Stimulated activated CD4-positive, alpha-beta T cell treated with anti-CD3 and anti-CD28 coated beads, Interleukin-2, amount 100 ng/mL, for 4 hours (primary cell): ENCODE measurements around the gene PIEZO1.

Experiments used
- DNase-seq: peaks from one replicate; pipeline ENCODE4 v3.0.0-alpha.2; 2020; ENCODE audit warnings: low read depth

Gene PIEZO1

DNA sequence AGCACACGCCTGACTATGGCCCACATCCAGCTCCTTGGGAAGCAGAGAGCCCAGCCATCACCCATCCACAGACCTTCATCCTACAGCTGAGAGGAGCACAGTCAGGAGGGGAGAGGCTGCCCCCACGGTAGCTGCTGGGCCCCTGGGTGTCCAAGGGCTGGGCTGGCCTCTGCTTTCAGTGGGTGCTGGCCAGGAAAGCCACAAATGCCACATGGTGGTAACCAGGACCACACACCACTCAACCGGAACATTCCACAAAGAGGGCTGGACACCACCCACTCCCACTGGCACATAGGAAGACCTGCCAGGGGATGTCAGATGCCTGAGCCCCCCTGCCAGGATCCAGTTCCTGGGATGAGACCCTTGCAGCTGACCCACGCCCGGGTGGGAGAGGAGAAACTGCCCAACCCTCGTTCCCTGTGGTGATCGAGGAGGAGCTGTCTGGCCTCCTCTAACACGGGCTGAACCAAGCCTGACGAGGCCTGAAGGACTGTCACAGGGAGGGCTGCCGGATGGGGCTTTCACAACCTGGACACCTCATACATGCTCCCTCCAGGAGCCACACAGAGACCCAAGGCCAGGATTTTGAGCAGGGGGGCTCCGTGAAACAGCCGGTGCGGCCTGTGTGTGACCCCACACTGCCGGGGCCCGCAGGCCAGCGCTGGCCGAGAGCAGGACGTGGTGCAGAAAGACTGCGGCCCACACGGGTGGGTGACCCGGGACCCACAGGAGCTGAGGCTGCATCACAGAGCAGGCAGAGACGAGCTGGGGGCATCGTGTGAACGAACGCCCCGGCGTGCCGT lies 30.7 kb downstream of the PIEZO1 start:
- no peak for DNase-seq

DNA sequence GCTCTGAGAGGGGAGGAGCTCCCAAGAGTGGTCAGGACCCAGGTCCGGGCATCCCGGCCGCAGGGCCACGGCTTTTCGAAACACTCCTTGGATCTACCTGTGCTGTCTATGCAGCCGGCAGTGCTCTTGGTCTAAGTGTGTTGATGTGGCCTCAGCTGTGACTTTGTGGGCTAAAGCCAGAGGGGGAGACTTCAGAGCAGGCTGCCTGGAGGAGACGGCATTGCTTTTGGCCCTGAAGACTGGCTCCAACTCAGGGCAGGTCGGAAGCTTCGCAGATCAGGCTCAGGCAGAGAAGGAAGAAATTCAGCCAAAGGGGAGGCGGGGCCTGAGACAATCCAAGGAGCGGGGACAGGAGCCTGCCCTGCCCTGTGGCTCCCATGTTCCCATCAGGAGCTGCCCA lies 31.4 kb downstream of the PIEZO1 start:
- DNase-seq, result no peak

DNA sequence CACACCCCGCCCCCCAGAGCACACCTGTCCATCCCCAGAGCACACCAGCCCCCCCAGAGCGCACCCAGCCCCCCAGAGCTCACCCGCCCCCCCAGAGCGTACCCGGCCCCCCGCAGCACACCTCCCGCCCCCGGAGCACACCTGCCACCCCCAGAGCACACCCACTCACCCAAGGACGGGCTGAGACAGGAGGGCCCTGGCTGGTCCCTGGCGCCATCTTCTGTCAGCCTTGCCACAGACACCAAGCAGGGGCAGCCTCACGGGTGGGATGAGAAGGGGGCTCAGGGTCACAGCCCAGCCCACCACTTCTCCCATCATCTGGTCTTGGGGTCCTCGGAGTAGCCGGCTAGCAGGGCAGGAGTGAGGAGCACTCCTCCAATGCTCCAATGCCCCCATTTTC lies 31.8 kb downstream of the PIEZO1 start:
- no peak for DNase-seq

DNA sequence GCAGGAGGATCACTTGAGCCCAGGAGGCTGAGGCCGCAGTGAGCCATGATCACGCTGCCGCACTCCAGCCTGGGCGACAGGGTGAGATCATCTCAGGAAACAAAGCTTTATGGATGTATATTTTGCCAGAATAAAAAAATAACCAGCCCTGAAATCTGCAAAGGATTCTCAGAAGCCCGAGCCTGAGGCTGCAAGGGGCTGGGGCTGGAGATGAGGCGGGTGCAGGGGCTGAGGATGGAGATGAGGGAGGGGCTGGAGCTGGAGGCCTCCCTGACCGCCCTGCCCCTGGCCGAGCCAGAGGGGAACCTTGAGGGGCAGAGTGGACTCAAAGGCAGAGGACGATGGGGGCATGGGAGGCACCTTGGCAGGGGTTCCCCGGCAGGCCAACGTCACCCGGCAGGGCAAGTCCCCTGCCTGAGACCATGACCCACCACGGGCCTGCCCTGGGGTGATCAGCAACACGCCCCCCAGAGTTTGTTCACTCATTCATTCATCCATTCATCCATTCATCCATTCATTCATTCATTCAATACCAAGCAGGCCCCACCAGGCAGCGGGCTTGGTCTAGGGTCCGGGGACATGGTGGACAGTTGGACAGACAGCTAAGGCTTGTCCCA lies 32.5 kb downstream of the PIEZO1 start:
- no peak for DNase-seq

DNA sequence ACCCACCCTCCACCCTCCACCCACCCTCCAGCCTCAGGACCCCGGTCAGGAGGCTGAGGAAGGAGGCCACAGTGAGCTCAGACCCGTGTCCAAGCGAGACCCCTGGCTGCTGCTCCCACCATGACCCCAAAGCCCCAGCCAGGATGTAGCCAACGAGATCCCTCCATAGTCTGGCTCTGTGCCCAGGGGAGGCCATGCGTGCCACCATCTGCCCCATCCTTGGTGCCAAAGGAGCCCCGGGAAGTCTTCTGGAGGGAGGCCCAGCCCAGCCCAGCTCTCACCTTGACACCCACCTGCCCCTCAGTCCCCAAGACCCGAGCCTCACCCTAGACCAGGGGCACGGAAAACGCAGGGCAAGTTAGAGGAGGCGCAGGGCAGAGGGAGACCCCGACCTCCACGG lies 34.2 kb downstream of the PIEZO1 start:
- DNase-seq, result no peak

DNA sequence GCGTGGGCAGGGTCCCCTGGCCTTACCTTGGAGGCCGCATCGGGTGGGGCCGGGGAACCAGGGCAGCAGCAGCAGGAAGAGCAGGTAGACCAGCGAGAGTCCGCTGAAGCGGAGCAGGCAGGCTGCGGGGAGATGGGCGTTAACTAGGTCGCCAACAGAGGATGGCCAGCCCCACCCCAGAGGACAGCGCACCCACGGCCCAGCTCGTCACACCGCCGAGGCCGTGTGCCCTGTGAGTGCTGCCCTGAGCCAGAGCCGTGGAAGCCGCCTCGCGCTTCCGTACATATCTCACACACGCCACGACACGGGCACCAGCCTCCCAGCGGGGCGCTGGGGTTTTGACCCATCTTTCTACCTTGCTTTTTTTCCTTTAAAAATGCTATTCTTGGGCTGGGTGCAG lies 35.7 kb downstream of the PIEZO1 start:
- DNase-seq, result no peak

DNA sequence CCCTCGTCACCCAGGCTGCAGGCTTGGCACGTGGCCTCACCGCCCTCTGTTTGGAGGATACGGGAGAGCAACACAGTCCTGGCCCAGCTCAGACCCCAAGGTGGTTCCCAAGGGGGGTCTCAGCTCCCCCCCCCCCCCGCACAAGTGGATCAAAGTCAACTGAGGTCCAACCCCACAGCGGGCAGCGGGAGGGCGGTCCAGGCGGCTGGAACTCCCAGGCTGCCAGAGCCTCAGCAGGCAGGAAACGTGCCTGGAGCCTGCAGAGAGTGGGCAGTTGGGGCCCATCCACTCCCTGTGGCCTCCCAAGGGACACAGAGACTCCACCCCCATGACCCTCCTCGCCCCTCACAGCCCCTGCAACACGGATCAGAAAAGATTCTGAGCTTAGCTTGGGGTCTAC lies 36.7 kb downstream of the PIEZO1 start:
- no peak for DNase-seq

DNA sequence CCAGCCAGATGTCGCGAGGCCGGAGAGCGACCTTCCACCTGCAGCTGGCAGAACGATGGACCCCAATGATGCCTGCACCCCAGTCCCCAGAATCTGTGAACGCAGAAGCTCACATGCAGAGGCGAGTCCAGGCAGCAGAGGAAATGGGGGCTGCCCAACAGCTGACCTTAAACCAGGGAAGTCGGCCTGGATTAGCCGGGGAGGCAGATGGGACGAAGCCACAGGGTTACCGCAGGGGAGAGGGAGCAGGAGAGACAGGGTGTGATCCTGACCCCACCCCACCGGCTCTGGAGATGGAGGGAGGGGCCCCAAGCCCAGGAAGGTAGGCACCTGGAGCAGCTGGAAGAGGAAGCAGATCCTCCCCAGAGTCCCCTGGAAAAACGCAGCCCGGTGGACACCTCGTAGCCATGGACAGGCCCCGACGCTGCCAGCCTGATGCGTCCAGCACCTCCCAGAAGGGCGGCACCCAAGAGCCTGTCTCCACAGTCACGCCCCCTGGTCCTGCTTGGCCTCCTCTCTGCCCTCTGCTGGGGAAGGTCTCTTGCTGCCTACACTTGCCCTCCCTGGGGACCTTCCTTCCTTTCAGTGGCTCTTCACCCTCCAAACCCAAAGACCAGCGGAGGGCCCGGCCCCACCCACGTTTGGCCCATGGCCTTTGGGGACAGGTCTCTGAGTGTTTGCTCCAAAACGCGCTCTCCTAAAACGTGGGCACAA lies 37.3 kb downstream of the PIEZO1 start:
- no peak for DNase-seq

DNA sequence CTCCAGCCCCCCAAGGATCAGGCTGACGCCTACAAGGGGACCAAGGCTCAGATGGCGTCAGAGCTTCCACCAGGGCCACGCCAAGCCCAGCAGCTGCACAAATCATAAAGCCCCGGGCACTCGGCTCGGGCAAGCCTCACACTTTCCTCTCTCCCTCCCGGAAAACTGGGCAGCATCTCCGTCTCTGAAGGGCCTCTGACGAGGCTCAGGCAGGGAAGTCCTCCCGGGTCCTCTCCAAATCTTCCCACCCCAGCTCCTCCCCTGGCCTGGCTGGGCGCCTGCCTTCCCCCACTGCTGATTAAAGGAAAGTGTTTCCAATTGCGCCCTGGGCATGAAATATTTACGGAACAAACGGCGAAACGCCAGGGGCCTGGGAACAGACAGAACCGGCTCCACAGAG lies 38.5 kb downstream of the PIEZO1 start:
- no peak for DNase-seq

DNA sequence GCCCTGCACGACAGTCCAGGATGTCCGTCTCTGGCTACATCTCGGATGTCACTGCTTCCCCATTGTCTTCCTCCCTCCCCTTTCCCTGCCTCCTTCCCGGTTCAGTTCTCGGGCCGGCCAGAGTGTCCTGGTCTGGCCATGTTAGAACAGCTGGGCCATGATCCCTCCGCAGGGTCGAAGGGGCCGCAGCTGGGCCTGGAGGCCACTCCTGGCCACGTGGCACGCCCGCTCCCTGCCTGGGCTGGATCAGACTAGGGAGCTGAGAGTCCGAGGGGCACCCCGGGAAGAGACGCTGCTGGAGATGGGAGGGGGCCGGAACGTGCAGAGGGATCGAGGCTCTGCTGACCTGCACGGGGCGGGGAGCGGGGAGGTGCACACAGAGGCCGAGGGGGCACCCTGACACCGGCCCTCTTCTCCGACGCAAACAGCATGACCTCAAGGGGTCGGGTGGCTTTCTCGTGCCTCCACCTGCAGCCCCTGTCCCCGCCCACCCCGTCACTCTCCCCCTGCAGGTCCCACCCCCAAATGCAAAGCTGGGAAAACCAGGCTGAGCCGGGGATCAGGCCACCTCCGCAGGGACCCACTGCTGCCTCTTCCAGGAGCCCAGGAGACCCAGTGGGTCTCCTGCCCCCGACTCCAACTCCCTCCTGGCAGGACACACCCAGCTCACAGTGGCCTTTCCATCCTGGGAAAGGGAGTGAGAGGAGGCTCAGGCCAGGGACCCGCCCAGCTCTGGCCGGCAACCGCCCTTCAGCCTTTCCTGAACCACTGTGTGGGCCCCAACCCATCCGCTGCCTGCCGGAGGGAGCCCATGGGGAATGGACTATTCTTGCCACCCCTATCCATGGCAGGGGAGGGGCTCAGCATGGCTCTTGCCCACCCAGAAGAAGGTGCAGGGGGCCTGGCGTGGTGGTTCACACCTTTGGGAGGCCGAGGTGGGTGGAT lies 40.2 kb downstream of the PIEZO1 start:
- no peak for DNase-seq

DNA sequence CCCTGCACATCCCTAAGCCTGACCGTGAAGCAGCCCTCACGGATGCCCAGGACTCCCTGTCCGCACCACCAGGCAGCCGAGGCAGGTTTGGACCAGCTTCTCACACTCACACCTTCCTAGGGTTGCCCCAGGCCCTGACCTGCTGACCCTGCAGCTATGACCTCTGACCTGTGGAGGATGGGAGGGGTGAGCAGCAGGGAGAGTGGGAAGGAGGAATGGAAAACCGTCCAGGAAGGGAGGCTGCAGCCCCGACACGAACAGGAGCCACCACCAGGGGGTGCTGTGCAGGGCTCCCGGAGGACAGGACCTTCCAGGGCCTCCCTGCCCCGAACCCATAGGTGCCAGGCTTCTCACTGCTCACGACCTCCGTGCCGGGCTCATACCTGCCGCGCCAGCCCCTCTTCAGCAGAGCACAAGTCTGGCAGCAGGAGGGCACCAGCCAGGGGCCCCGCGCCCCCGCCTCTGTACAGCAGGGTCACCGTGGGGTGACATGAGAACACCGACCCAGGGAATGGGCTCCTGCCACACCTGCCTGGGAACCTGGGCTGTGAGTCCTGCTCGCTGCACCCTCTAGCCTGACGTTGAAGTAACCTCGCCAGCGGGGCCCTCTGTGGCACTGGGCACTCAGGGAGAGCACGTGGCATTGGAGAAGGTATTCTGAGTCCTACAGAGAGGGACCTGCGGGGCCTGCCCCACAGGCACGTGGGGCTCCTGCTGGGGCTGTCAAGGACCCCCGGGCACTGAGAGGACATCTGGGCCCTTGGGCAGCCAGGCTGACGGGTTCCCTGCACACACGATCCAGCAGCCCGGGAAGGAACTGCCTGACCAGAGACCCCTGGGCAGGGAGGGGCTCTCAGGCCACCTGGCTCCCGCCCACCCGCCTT lies 41.1 kb downstream of the PIEZO1 start:
- DNase-seq, result peak; percentile 68

DNA sequence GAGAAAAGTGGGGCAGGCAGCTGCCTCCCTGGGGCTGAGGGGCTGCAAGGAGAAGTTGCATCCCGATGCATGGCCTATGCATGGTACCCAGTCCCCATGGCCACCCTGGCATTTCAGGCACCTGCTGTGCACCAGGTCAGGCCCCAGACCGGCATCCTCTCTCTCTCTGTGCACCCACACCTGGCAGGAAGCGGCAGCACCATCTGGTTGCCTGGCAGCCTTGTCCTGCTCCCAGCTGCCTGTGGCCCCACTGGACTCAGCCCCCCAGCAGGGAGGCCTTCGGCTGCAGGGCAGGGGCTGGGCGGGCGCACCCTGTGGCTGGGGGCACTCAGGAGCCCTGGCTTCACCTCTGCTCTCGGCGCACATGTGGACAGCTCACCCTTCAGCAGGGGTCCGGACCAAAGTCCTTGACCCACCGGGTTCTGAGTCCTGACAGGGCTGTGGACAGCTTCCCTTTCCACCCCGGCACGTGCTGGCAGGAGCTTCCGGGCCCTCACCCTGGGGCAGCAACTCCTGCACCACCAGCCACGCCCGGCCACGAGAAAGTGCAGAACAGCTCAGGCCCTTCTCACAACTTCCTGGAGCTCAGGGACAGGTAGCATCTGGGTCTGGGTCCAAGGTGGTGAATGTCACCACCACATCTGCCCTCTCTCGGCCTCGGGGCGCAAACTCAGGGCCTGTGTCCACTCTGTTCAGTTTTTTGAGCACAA lies 42.0 kb downstream of the PIEZO1 start:
- no peak for DNase-seq

DNA sequence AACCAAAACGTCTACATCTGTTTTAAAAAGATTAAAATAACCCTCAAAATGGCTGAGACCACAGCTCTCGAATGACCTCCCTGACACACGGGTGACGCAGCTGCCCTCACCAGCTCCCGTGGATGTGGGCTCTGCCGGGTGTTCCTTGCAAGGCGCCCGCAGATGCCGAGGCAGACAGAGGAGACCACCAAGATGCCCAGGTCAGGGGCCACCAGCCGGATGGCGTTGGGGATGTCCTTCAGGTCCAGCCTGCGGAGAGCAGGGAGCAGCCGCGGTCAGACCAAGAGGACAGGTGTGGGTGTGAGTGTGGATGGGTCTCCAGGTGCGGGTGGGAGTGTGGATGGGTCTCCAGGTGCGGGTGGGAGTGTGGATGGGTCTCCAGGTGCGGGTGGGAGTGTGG lies 43.7 kb downstream of the PIEZO1 start:
- no peak for DNase-seq

DNA sequence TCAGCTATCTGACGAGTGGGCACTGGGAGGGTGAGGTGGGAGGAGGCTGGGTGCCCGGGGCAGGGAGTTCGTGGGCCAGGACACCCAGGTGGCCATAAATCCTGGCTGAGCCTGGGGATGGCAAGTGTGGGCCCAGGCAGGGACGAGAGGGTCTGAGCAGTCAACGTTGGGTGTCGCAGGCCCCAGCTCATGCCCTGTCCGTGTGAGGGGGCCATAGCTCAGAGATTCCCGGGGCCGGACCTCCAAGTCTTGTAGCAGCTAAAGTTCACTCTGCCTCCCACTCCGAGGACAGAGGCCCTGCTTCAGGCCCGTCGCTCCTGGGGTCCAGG lies 44.3 kb downstream of the PIEZO1 start:
- DNase-seq, result no peak

DNA sequence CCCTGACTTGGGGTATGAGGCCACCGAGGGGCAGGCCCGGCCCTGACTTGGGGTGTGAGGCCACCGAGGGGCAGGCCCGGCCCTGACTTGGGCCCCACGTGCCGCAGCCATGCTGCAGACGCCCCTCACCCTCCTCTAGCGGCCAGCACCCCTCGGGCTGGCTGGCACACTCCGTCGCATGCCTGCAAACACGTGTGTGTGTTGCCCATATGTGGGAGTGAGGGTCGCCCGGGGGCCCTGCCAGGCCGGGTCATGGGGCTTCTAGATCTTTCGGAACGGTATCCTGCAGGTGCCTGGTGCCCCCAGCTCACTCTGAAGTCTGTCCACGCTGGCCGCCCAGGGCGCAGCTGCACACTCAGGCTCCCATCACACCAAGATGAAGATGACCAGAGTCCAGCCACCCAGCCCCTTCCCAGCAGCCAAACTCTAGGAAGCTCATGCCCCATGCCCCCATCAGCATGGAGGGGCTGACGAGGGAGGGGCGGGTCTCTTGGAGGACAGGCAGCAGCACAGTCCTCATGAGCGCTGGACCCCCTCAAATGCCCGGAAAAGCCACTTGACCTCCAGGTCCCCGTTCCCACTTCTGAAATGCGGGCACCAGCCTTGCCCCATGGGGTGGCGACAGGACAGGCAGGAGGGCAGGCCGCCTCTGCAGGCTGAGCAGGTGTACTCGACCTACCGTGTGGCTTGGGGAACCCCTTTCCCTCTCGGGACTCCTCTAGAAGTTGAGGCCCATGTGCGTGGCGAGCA lies 44.9 kb downstream of the PIEZO1 start:
- DNase-seq, result no peak

DNA sequence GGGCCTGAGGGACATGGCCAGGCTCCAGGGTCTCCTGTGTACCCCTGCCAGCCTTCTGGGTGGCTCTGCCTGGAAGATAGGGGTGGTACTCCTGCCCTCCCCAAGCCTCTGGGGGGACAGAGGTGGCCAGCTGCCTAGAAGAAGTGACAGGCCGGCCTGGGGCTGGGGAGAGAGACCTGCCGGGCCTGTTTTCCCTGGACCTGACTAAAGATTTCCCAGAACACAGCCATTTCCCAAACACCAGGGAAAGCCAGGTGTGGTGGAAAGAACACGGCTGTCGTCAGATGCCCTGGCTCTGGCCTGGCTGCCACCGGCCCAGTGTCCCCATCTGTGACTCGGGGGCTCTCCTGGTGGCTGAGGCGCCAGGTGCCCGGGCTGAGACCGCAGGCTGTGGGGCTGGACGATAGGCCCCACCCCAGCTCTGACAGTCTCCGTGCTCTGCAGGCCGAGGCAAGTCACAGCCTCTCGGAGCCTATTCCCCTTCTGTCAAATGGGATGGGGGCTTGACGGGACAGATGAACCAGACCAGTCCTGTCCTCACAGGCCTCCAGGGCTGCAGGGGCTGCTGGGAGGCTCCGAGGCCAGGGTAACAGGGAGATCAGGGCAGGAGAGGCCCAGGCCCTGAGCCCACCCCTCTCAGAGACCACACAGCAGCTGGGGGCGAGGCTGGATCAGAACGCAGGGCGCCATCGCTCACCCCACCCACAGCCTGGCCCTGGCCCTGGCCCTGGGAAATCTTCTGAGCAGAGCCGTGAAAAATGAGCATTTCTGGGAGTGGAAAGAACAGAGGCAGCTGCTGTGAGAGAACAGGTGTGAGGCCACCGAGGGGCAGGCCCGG lies 45.7 kb downstream of the PIEZO1 start:
- no peak for DNase-seq

DNA sequence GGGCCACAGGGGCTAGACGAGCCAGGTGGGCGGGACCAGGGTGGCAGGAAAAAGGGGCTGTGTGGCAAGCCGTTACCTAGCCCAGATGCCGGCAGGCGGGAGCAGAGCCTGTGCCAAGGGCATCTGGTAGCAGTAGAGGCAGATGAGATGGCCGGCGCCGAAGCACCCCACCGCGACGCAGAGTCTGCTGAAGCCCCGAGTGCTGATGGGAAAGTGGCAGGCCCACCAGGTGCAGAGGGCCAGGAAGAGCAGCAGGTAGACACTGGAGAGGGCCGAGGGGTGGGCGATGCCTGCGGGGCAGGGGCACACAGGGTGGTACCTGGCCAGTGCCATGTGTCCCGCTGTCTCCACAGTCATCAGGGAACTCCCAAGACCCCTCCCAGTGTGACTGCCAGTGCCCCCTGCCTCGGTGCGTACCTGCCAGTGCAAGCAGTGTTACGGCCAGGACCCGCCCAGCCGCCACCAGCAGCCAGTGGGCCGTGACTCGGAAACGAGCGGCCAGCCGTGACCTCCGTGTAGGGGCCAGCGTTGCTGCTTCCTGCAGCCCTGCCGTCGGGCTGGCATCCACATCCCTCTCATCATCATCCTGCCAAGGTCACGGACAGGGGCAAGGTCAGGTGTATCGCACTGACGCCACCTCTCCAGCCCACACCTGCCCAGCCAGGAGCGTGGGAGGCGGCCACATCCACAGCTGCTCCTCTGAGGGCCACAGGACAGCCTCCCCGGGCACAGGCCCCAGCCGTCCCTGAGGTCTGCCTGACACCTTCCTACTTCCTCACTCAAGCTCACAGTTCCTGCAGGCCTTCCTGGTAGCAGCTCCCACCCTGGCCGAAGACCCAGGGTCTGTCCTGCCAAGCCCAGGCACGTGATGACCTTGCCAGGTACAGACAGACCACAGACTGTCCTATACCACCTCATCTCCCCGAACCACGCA lies 46.6 kb downstream of the PIEZO1 start:
- no peak for DNase-seq
